Testis (tissue), 2 donors: ENCODE results near the gene GNAI1.

ENCODE experiments used
- CTCF ChIP-seq, 3 experiments: fragments of 450-650 bp in 2 of 3; fragments of 200-600 bp in 1 of 3; sonication (generic) in 1 of 3; IDR thresholded peaks; one replicate each; pipeline ENCODE4 v1.5.1; 2016 to 2019; ENCODE audit warnings: antibody characterized with exemption in 3 of 3, mild to moderate bottlenecking in 2 of 3, moderate library complexity in 1 of 3
- POLR2A ChIP-seq: fragments of 450-650 bp; IDR thresholded peaks from one replicate; pipeline ENCODE4 v1.6.1; 2017; ENCODE audit warnings: antibody characterized with exemption, mild to moderate bottlenecking, moderate library complexity

- no peak for TF ChIP-seq CTCF (IDR thresholded peaks at IDR 0.05)
- TF ChIP-seq POLR2A = no peak
These were observed 89.8 kb downstream of the GNAI1 start for GRCh38 chr7:80224415-80224814.
